Thymus (tissue), 11 donors: ENCODE measurements around the gene LPCAT2. TPM values are rescaled to one million over a fixed set of nuclear protein-coding genes. Genes with fewer than 3 reads are reported as not detected.

Experiments
- DNase-seq, 9 donors: peaks; one replicate each; pipeline ENCODE4 v3.0.0-alpha.2; 2013; ENCODE audit warnings: low spot score in 9 of 9, low read depth in 6 of 9, missing footprints in 1 of 9
- H3K27ac ChIP-seq, 2 donors: one replicate each; pipeline ENCODE4 v1.5.1; 2013; ENCODE audit warnings: control low read depth in 1 of 2, low read depth in 1 of 2, low read length in 1 of 2, mild to moderate bottlenecking in 1 of 2, moderate library complexity in 1 of 2
- H3K27me3 ChIP-seq, 2 donors: one replicate each; pipeline ENCODE4 v1.5.1; 2013; ENCODE audit warnings: low read length in 1 of 2; ENCODE audit not compliant: control insufficient read depth in 2 of 2, insufficient read depth in 1 of 2
- H3K36me3 ChIP-seq, 2 donors: one replicate each; pipeline ENCODE4 v1.5.1; 2013; ENCODE audit warnings: low read length in 1 of 2, mild to moderate bottlenecking in 1 of 2, moderate library complexity in 1 of 2; ENCODE audit not compliant: control insufficient read depth in 2 of 2, insufficient read depth in 2 of 2
- H3K4me1 ChIP-seq, 2 donors: one replicate each; pipeline ENCODE4 v1.5.1; 2013; ENCODE audit warnings: low read length in 2 of 2; ENCODE audit not compliant: control insufficient read depth in 2 of 2, insufficient read depth in 2 of 2
- H3K4me3 ChIP-seq, 2 donors: one replicate each; pipeline ENCODE4 v1.5.1; 2013; ENCODE audit warnings: low read length in 2 of 2, control low read depth in 1 of 2, mild to moderate bottlenecking in 1 of 2
- H3K9me3 ChIP-seq, 2 donors: one replicate each; pipeline ENCODE4 v1.5.1; 2013; ENCODE audit warnings: low read length in 1 of 2, mild to moderate bottlenecking in 1 of 2; ENCODE audit not compliant: control insufficient read depth in 2 of 2, insufficient read depth in 1 of 2
- WGBS: extraction: QIAGEN DNeasy Blood & Tissue Kit; methylation state at CpG from one replicate; pipeline ENCODE4 v1.1.7; 2013; 5-methylcytosine and 5-hydroxymethylcytosine counted together
- polyA plus RNA-seq: library from polyadenylated mRNA; stranded (reverse); fragments of 200-250 nt; gene quantifications from one replicate; pipeline ENCODE4 v1.2.3, GENCODE V29; 2013
- total RNA-seq: library from RNA; stranded (reverse); fragments of 120-200 nt; gene quantifications from one replicate; pipeline ENCODE4 v1.2.4, GENCODE V29; 2013
- donor health status: healthy.

LPCAT2 gene
- total and polyA plus RNA-seq, 2 donors = 5.2 to 11.2 TPM

- no peak overlapping the region for H3K27ac ChIP-seq
- H3K4me1 ChIP-seq = no peaks in the 10 kb centered on the region
- no peaks in the 10 kb centered on the region for H3K36me3 ChIP-seq
- WGBS = 95% methylated on average over 2 of the region's 2 CpGs
- H3K4me3 ChIP-seq = no peak overlapping the region
- no peak for DNase-seq
- no peaks in the 10 kb centered on the region for H3K27me3 ChIP-seq
- H3K9me3 ChIP-seq = no peaks in the 10 kb centered on the region
Observed at GRCh38 chr16:55529018-55529417, 20.1 kb downstream of the LPCAT2 start.

- WGBS = 98% methylated on average over 1 of the region's 1 CpG
- Histone ChIP-seq H3K9me3 (no peaks in the 10 kb centered on the region), H3K4me3 (no peak overlapping the region), H3K4me1 (no peaks in the 10 kb centered on the region), H3K27ac (no peak overlapping the region), H3K27me3 (no peaks in the 10 kb centered on the region), H3K36me3 (no peaks in the 10 kb centered on the region)
- no peak for DNase-seq
Observed at GRCh38 chr16:55530316-55530856, 21.5 kb downstream of the LPCAT2 start.

GRCh38 chr16:55532227-55532626 is 23.4 kb downstream of the LPCAT2 start:
- Histone ChIP-seq H3K4me1 (no peaks in the 10 kb centered on the region), H3K27ac (no peak overlapping the region), H3K9me3 (no peaks in the 10 kb centered on the region), H3K27me3 (no peaks in the 10 kb centered on the region), H3K4me3 (no peak overlapping the region), H3K36me3 (no peaks in the 10 kb centered on the region)
- WGBS = 100% methylated on average over 1 of the region's 1 CpG
- no peak for DNase-seq

- peak in 1 of 9 donors; percentile 5 for DNase-seq
- H3K4me3 ChIP-seq = no peak overlapping the region
- no peaks in the 10 kb centered on the region for H3K9me3 ChIP-seq
- peak overlapping the region in 1 of 2 donors; percentile 58 for H3K27ac ChIP-seq
- no peaks in the 10 kb centered on the region for H3K27me3 ChIP-seq
- no peaks in the 10 kb centered on the region for H3K36me3 ChIP-seq
- WGBS = 91% methylated on average over 2 of the region's 2 CpGs
- no peaks in the 10 kb centered on the region for H3K4me1 ChIP-seq
Observed at GRCh38 chr16:55534756-55535155, 25.9 kb downstream of the LPCAT2 start.

GRCh38 chr16:55539049-55539448 is 30.2 kb downstream of the LPCAT2 start:
- 75% methylated on average over 5 of the region's 5 CpGs for WGBS
- no peak overlapping the region for H3K27ac ChIP-seq
- H3K4me3 ChIP-seq = no peak overlapping the region
- H3K36me3 ChIP-seq = no peaks in the 10 kb centered on the region
- H3K9me3 ChIP-seq = no peaks in the 10 kb centered on the region
- DNase-seq = no peak
- no peaks in the 10 kb centered on the region for H3K4me1 ChIP-seq
- H3K27me3 ChIP-seq = no peaks in the 10 kb centered on the region

GRCh38 chr16:55539488-55539887 is 30.6 kb downstream of the LPCAT2 start:
- no peaks in the 10 kb centered on the region for H3K4me1 ChIP-seq
- WGBS = 78% methylated on average over 1 of the region's 1 CpG
- H3K36me3 ChIP-seq = no peaks in the 10 kb centered on the region
- H3K27me3 ChIP-seq = no peaks in the 10 kb centered on the region
- no peaks in the 10 kb centered on the region for H3K9me3 ChIP-seq
- no peak overlapping the region for H3K27ac ChIP-seq
- DNase-seq = no peak
- no peak overlapping the region for H3K4me3 ChIP-seq

- no peaks in the 10 kb centered on the region for H3K36me3 ChIP-seq
- H3K27ac ChIP-seq = no peak overlapping the region
- H3K4me1 ChIP-seq = no peaks in the 10 kb centered on the region
- no peak for DNase-seq
- no peaks in the 10 kb centered on the region for H3K9me3 ChIP-seq
- H3K27me3 ChIP-seq = no peaks in the 10 kb centered on the region
- H3K4me3 ChIP-seq = no peak overlapping the region
- 92% methylated on average over 1 of the region's 1 CpG for WGBS
Observed at GRCh38 chr16:55540221-55540620, 31.3 kb downstream of the LPCAT2 start.

- no peaks in the 10 kb centered on the region for H3K9me3 ChIP-seq
- H3K27me3 ChIP-seq = no peaks in the 10 kb centered on the region
- 100% methylated on average over 1 of the region's 1 CpG for WGBS
- H3K27ac ChIP-seq = no peak overlapping the region
- H3K4me1 ChIP-seq = no peaks in the 10 kb centered on the region
- no peak for DNase-seq
- no peaks in the 10 kb centered on the region for H3K36me3 ChIP-seq
- H3K4me3 ChIP-seq = no peak overlapping the region
Observed at GRCh38 chr16:55542459-55543082, 33.7 kb downstream of the LPCAT2 start.

- WGBS = 74% methylated on average over 2 of the region's 2 CpGs
- no peak overlapping the region for H3K27ac ChIP-seq
- H3K36me3 ChIP-seq = no peaks in the 10 kb centered on the region
- H3K4me3 ChIP-seq = no peak overlapping the region
- no peaks in the 10 kb centered on the region for H3K9me3 ChIP-seq
- DNase-seq = no peak
- no peaks in the 10 kb centered on the region for H3K4me1 ChIP-seq
- H3K27me3 ChIP-seq = no peaks in the 10 kb centered on the region
Observed at GRCh38 chr16:55543472-55543871, 34.6 kb downstream of the LPCAT2 start.
